ACC112 (cell line): Measurements from ENCODE around the gene ASCC2.
"Not testable (repeated sequence)": the region's sequence is repeated elsewhere in the genome, so short reads cannot be mapped to it uniquely, and the experiment has no call there.

Experiments
- H2AFZ ChIP-seq: fragments of 200-600 bp; sonication (generic); one replicate; pipeline ENCODE4 v1.6.0; 2017; ENCODE audit warnings: antibody characterized with exemption, low read length; ENCODE audit not compliant: unreplicated experiment
- H3K27ac ChIP-seq: fragments of 200-600 bp; sonication (generic); 2 replicates; pipeline ENCODE4 v1.5.1; 2014; ENCODE audit warnings: low read depth, mild to moderate bottlenecking, antibody characterized with exemption, low read length, moderate library complexity
- H3K27me3 ChIP-seq: fragments of 200-600 bp; sonication (generic); 2 replicates; pipeline ENCODE4 v1.6.1; 2014; ENCODE audit warnings: mild to moderate bottlenecking, antibody characterized with exemption, low read length, moderate library complexity, mixed read lengths; ENCODE audit not compliant: insufficient read depth
- H3K36me3 ChIP-seq: fragments of 200-600 bp; sonication (generic); 2 replicates; pipeline ENCODE4 v1.6.1; 2016; ENCODE audit warnings: mild to moderate bottlenecking, antibody characterized with exemption, low read length, moderate library complexity, mixed read lengths; ENCODE audit not compliant: insufficient read depth
- H3K4me1 ChIP-seq: fragments of 200-600 bp; sonication (generic); one replicate; pipeline ENCODE4 v1.6.1; 2016; ENCODE audit warnings: low read length, mixed read lengths; ENCODE audit not compliant: insufficient read depth, unreplicated experiment, control insufficient read depth
- H3K4me3 ChIP-seq: fragments of 200-600 bp; sonication (generic); 2 replicates; pipeline ENCODE4 v1.5.1; 2014; ENCODE audit warnings: mild to moderate bottlenecking, low read depth, low read length
- H3K79me2 ChIP-seq: fragments of 200-600 bp; sonication (generic); one replicate; pipeline ENCODE4 v1.6.0; 2016; ENCODE audit warnings: low read length; ENCODE audit not compliant: control insufficient read depth, unreplicated experiment, insufficient read depth

The ASCC2 gene

GRCh38 chr22:29756341-29756740 is 81.7 kb downstream of the ASCC2 start:
- Histone ChIP-seq H3K27me3 (no peaks in the 10 kb centered on the region), H2AFZ (no peak overlapping the region), H3K36me3 (no peaks in the 10 kb centered on the region), H3K27ac (no peak overlapping the region), H3K4me1 (no peaks in the 10 kb centered on the region), H3K4me3 (no peak overlapping the region), H3K79me2 (no peaks in the 10 kb centered on the region)

- Histone ChIP-seq H3K4me1 (no peaks in the 10 kb centered on the region), H3K27ac (no peak overlapping the region), H3K4me3 (no peak overlapping the region), H3K36me3 (no peaks in the 10 kb centered on the region), H2AFZ (no peak overlapping the region), H3K79me2 (no peaks in the 10 kb centered on the region), H3K27me3 (no peaks in the 10 kb centered on the region)
Measured at GRCh38 chr22:29755889-29756288, 82.2 kb downstream of the ASCC2 start.

- not testable (repeated sequence) for H3K27ac ChIP-seq, H3K36me3 ChIP-seq, H3K79me2 ChIP-seq, H3K27me3 ChIP-seq, H3K4me1 ChIP-seq, H2AFZ ChIP-seq, H3K4me3 ChIP-seq
Measured at GRCh38 chr22:29754658-29755395, 83.2 kb downstream of the ASCC2 start.

GRCh38 chr22:29753808-29754657 is 84.0 kb downstream of the ASCC2 start:
- Histone ChIP-seq H3K4me3 (no peak overlapping the region), H3K27me3 (no peaks in the 10 kb centered on the region), H3K79me2 (no peaks in the 10 kb centered on the region), H3K4me1 (no peaks in the 10 kb centered on the region), H2AFZ (no peak overlapping the region), H3K27ac (no peak overlapping the region), H3K36me3 (no peaks in the 10 kb centered on the region)

- Histone ChIP-seq H3K27ac (no peak overlapping the region), H2AFZ (no peak overlapping the region), H3K4me3 (no peak overlapping the region), H3K4me1 (no peaks in the 10 kb centered on the region), H3K79me2 (no peaks in the 10 kb centered on the region), H3K36me3 (no peaks in the 10 kb centered on the region), H3K27me3 (no peaks in the 10 kb centered on the region)
Measured at GRCh38 chr22:29751669-29752068, 86.4 kb downstream of the ASCC2 start.

GRCh38 chr22:29750559-29751538 is 87.2 kb downstream of the ASCC2 start:
- no peak overlapping the region for H2AFZ ChIP-seq
- H3K36me3 ChIP-seq, result no peaks in the 10 kb centered on the region
- H3K27ac ChIP-seq, result no peak overlapping the region
- H3K4me1 ChIP-seq, result no peaks in the 10 kb centered on the region
- H3K27me3 ChIP-seq, result no peaks in the 10 kb centered on the region
- H3K79me2 ChIP-seq, result no peaks in the 10 kb centered on the region
- no peak overlapping the region for H3K4me3 ChIP-seq

- no peaks in the 10 kb centered on the region for H3K36me3 ChIP-seq
- no peaks in the 10 kb centered on the region for H3K27me3 ChIP-seq
- H3K27ac ChIP-seq, result no peak overlapping the region
Measured at GRCh38 chr22:29750029-29750428, 88.0 kb downstream of the ASCC2 start.

GRCh38 chr22:29748248-29748893 is 89.7 kb downstream of the ASCC2 start:
- Histone ChIP-seq H3K36me3 (no peaks in the 10 kb centered on the region), H3K27me3 (no peaks in the 10 kb centered on the region), H2AFZ (no peak overlapping the region), H3K4me3 (no peak overlapping the region), H3K4me1 (peaks cover 2% of the 10 kb centered on the region), H3K27ac (no peak overlapping the region), H3K79me2 (no peaks in the 10 kb centered on the region)

More at GRCh38 chr22:29750029-29750428, 88.0 kb downstream of the ASCC2 start:
- no peak overlapping the region for H2AFZ ChIP-seq
- no peaks in the 10 kb centered on the region for H3K79me2 ChIP-seq
- no peak overlapping the region for H3K4me3 ChIP-seq
- peaks cover under 1% of the 10 kb centered on the region for H3K4me1 ChIP-seq

GRCh38 chr22:29747832-29748231 is 90.2 kb downstream of the ASCC2 start:
- Histone ChIP-seq H3K4me1 (peaks cover 2% of the 10 kb centered on the region), H3K36me3 (no peaks in the 10 kb centered on the region), H3K4me3 (no peak overlapping the region), H3K27ac (no peak overlapping the region), H3K79me2 (no peaks in the 10 kb centered on the region), H2AFZ (no peak overlapping the region), H3K27me3 (no peaks in the 10 kb centered on the region)

GRCh38 chr22:29744902-29745301 is 93.2 kb downstream of the ASCC2 start:
- Histone ChIP-seq H3K27me3 (no peaks in the 10 kb centered on the region), H3K4me3 (no peak overlapping the region), H3K4me1 (peaks cover 2% of the 10 kb centered on the region), H3K36me3 (no peaks in the 10 kb centered on the region), H2AFZ (no peak overlapping the region), H3K27ac (no peak overlapping the region), H3K79me2 (no peaks in the 10 kb centered on the region)
